ENCODE data around the gene ULBP1.
"Not testable (repeated sequence)": the region's sequence is repeated elsewhere in the genome, so short reads cannot be mapped to it uniquely, and the experiment has no call there.

The ULBP1 gene

DNA sequence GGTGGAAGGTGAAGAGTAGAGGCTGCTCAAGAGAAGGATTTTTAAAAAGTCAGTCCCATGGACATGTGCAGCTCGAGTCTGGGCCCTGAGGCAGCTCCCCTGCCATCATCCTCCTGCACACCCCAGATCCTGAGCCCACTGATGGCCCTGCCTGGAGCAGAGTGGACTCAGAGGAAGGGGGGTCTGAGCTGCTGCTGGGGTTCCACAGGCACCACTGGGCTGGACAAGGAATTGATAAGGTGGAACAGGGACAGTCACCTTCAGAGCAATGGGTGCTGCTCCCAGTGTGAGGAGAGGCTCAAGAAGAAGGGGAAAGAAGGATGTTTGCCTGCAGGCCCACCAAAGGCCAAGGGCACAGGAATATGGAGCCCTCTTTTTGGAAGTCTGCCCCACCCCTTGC, 15.7 kb upstream of the ULBP1 start:
- H3K36me3 ChIP-seq (replicated peaks), result no peaks in the 10 kb centered on the region
- no peaks in the 10 kb centered on the region for H3K9me3 ChIP-seq
- in situ Hi-C loops (cut with MboI; ENCODE audit: low sequenced_read_pairs), result loop anchor here (25.0 kb wide), 2 partner anchors 389 to 864 kb away; no protein-coding TSS in a partner anchor
- no peak for DNase-seq (ENCODE audit: low spot score in 2 of 2)
- H3K27me3 ChIP-seq (ENCODE audit: low read depth), result no peaks in the 10 kb centered on the region
- no peaks in the 10 kb centered on the region for H3K4me1 ChIP-seq
- no peak overlapping the region for H3K4me3 ChIP-seq

- Histone ChIP-seq H3K27me3 (ENCODE audit: low read depth) (no peaks in the 10 kb centered on the region), H3K9me3 (no peaks in the 10 kb centered on the region), H3K36me3 (replicated peaks) (no peaks in the 10 kb centered on the region), H3K4me1 (no peaks in the 10 kb centered on the region), H3K4me3 (no peak overlapping the region)
- DNase-seq (ENCODE audit: low spot score in 2 of 2), result no peak
- in situ Hi-C loops (cut with MboI; ENCODE audit: low sequenced_read_pairs), result loop anchor here (25.0 kb wide), 2 partner anchors 389 to 864 kb away; no protein-coding TSS in a partner anchor
These were observed 15.1 kb upstream of the ULBP1 start for GRCh38 chr6:149948616-149949015.

DNA sequence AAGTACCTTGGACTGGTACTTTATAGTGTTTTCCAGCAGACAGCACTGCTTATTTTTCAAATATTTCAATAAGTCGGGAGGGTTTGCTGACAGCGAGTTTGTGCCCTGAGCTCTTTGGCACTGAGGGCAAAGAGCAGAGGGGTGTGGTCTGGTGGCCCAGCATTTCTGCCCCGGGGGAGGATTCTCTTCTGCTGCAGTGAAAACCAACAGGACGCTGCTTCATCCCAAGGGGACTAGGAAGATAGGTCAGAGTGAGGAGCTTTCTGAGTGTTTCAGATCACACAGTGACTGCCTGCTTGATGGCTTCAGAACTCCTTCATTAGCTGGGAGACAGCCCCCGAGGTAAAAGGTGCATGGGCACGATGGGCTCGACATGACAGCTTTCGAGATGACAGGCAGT, 13.3 kb upstream of the ULBP1 start:
- Histone ChIP-seq H3K27me3 (ENCODE audit: low read depth) (no peaks in the 10 kb centered on the region), H3K36me3 (replicated peaks) (no peaks in the 10 kb centered on the region), H3K4me1 (no peaks in the 10 kb centered on the region)

GRCh38 chr6:149951096-149951495, 12.6 kb upstream of the ULBP1 start:
- H3K27me3 ChIP-seq (ENCODE audit: low read depth), result no peaks in the 10 kb centered on the region
- no peaks in the 10 kb centered on the region for H3K36me3 ChIP-seq (replicated peaks)
- in situ Hi-C loops (cut with MboI; ENCODE audit: low sequenced_read_pairs), result no loop called here
- H3K4me1 ChIP-seq, result no peaks in the 10 kb centered on the region
- H3K9me3 ChIP-seq, result no peaks in the 10 kb centered on the region
- DNase-seq (ENCODE audit: low spot score in 2 of 2), result no peak
- no peak overlapping the region for H3K4me3 ChIP-seq

More for the DNA sequence above, 13.3 kb upstream of the ULBP1 start:
- in situ Hi-C loops (cut with MboI; ENCODE audit: low sequenced_read_pairs), result no loop called here
- Histone ChIP-seq H3K9me3 (no peaks in the 10 kb centered on the region), H3K4me3 (no peak overlapping the region)
- no peak for DNase-seq (ENCODE audit: low spot score in 2 of 2)

- no peaks in the 10 kb centered on the region for H3K36me3 ChIP-seq (replicated peaks)
- in situ Hi-C loops (cut with MboI; ENCODE audit: low sequenced_read_pairs), result no loop called here
- no peak for DNase-seq (ENCODE audit: low spot score in 2 of 2)
- no peak overlapping the region for H3K4me3 ChIP-seq
- H3K9me3 ChIP-seq, result no peaks in the 10 kb centered on the region
- no peaks in the 10 kb centered on the region for H3K27me3 ChIP-seq (ENCODE audit: low read depth)
- H3K4me1 ChIP-seq, result no peaks in the 10 kb centered on the region
These were observed 12.1 kb upstream of the ULBP1 start for GRCh38 chr6:149951626-149952025.

DNA sequence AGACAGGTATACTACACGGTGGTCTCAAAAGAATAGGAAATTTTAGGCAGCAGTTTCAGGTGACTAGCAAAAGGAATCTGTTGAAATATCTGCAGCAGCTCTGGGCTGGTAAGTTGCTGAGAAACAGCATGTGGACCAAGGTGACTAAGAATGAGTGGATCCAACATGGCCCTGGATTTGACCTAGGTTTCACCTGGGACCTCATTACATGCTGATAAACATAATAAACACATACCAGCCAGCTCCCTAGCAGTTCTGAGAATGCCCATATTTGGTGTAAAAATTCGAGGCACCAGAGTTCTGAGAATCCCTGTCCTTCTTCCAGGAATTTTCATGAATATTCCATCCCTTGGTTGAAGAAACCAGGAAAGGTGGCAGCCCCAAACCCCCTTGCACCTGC, 10.4 kb upstream of the ULBP1 start:
- H3K9me3 ChIP-seq, H3K4me3 ChIP-seq: not testable (repeated sequence)

DNA sequence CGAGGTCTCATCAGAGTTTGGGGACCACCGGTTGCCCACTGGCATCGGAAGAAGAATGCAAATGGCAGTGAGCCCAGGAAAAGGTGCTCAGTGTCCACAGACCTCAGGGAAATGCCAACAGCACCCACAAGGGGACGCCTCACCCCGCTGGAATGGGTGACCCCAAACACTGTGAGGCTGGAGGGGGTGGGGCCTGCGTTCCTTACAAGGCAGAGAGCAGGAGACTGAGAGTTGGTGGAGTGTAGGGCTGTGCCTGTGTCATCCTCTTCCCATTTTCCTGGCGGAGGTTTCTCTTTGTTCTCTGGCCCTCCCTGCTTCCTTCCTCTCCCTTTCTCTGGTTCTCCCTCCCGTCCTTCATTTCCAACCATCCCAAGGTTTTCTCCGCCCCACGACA, 9.8 kb upstream of the ULBP1 start:
- in situ Hi-C loops (cut with MboI; ENCODE audit: low sequenced_read_pairs); H3K4me1 ChIP-seq; H3K4me3 ChIP-seq; H3K27me3 ChIP-seq (ENCODE audit: low read depth); H3K36me3 ChIP-seq (replicated peaks); H3K9me3 ChIP-seq; DNase-seq (ENCODE audit: low spot score in 2 of 2): not testable (repeated sequence)

More for the DNA sequence above, 10.4 kb upstream of the ULBP1 start:
- H3K36me3 ChIP-seq (replicated peaks); in situ Hi-C loops (cut with MboI; ENCODE audit: low sequenced_read_pairs); H3K4me1 ChIP-seq; H3K27me3 ChIP-seq (ENCODE audit: low read depth); DNase-seq (ENCODE audit: low spot score in 2 of 2): not testable (repeated sequence)

- H3K4me1 ChIP-seq; H3K36me3 ChIP-seq (replicated peaks); H3K27me3 ChIP-seq (ENCODE audit: low read depth); in situ Hi-C loops (cut with MboI; ENCODE audit: low sequenced_read_pairs); DNase-seq (ENCODE audit: low spot score in 2 of 2); H3K9me3 ChIP-seq; H3K4me3 ChIP-seq: not testable (repeated sequence)
These were observed 9.3 kb upstream of the ULBP1 start for GRCh38 chr6:149954328-149954983.

DNA sequence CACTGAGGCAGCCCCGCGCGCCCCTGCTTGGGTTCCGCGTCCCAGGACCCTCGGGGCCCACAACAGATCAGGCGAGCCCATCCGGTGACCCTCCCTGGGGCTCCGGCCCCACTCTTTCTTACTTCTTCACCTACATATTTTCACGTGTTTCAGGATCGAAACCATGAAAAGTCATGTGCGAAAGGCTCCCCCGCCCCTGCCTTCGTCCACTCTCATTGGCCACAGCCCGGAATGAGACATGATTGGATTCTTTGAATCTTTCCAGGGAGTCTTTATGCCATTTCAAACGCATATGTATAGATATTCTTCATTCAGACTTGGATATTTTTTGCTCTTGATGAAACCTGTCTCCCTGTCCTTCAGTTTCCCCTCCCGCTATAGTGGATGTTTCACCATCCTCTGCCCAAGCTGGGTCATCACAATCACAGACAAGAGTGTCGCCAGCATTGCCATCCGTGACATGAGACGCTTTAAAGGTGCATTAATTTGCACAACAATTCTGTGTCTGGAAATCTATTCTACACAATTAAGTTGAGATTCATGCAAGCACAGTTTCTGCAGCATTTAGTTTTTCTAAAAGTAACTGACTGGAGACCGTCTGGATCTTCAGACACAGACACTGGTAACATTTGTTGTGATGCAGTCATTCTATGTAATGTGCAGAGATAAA, 8.6 kb upstream of the ULBP1 start:
- H3K9me3 ChIP-seq; DNase-seq (ENCODE audit: low spot score in 2 of 2); H3K4me1 ChIP-seq; in situ Hi-C loops (cut with MboI; ENCODE audit: low sequenced_read_pairs); H3K36me3 ChIP-seq (replicated peaks); H3K27me3 ChIP-seq (ENCODE audit: low read depth); H3K4me3 ChIP-seq: not testable (repeated sequence)

- DNase-seq (ENCODE audit: low spot score in 2 of 2); in situ Hi-C loops (cut with MboI; ENCODE audit: low sequenced_read_pairs); H3K4me3 ChIP-seq; H3K4me1 ChIP-seq; H3K36me3 ChIP-seq (replicated peaks); H3K27me3 ChIP-seq (ENCODE audit: low read depth); H3K9me3 ChIP-seq: not testable (repeated sequence)
These were observed 8.0 kb upstream of the ULBP1 start for GRCh38 chr6:149955654-149956317.

DNA sequence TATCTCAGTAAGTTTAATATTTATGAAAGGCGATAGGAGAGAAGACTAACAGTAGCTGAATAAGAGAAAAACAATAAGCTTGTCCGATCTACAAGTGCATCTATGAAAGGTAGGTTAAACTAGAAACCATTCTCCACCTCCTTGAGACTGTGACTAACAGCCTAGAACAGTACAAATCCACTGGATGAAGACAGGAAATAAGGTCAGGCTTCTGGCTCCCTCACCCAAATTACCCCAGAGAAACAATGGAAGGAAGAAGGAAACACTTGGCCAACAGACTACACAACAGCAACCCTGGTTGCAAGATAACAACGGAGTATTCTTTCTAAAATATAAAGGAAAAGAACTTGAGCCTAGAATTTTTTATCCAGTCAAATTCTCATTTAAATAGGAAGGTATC, 5.6 kb upstream of the ULBP1 start:
- H3K36me3 ChIP-seq (replicated peaks); H3K4me3 ChIP-seq; H3K27me3 ChIP-seq (ENCODE audit: low read depth); DNase-seq (ENCODE audit: low spot score in 2 of 2); H3K9me3 ChIP-seq; H3K4me1 ChIP-seq; in situ Hi-C loops (cut with MboI; ENCODE audit: low sequenced_read_pairs): not testable (repeated sequence)

- DNase-seq (ENCODE audit: low spot score in 2 of 2); in situ Hi-C loops (cut with MboI; ENCODE audit: low sequenced_read_pairs); H3K27me3 ChIP-seq (ENCODE audit: low read depth): not testable (repeated sequence)
These were observed 3.9 kb upstream of the ULBP1 start for GRCh38 chr6:149959806-149960205.

DNA sequence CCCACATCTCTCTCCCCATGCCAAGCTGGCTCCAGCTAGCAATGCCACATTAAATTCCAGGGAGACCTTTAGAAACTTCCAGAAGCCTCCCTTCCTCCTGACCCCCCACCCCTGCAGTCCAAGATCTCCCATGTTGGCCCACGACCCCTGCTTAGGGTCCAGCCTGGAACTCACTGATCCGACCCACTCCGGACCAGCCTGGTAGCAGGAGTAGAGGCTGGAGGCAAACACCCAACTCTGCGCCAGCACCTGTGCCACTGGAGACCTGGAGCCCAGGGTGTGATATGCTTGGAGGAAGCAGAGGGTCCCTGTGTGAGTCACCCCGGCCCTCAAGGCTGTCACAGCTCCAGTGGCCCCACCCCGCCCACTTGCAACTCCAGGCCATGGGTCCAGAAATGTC, 3.3 kb upstream of the ULBP1 start:
- H3K27me3 ChIP-seq (ENCODE audit: low read depth), result peaks cover 8% of the 10 kb centered on the region; the same call in 1 of the 2 replicates
- DNase-seq (ENCODE audit: low spot score in 2 of 2), result no peak
- no peak overlapping the region for H3K4me3 ChIP-seq
- no peaks in the 10 kb centered on the region for H3K36me3 ChIP-seq (replicated peaks)
- in situ Hi-C loops (cut with MboI; ENCODE audit: low sequenced_read_pairs), result no loop called here
- no peaks in the 10 kb centered on the region for H3K9me3 ChIP-seq
- H3K4me1 ChIP-seq, result peaks cover 8% of the 10 kb centered on the region

More at GRCh38 chr6:149959806-149960205, 3.9 kb upstream of the ULBP1 start:
- H3K36me3 ChIP-seq (replicated peaks); H3K9me3 ChIP-seq; H3K4me1 ChIP-seq; H3K4me3 ChIP-seq: not testable (repeated sequence)

GRCh38 chr6:149961728-149962425, 1.9 kb upstream of the ULBP1 start:
- Histone ChIP-seq H3K4me3 (no peak overlapping the region), H3K27me3 (ENCODE audit: low read depth) (peaks cover 8% of the 10 kb centered on the region; the same call in 1 of the 2 replicates), H3K4me1 (peaks cover 9% of the 10 kb centered on the region), H3K36me3 (replicated peaks) (no peaks in the 10 kb centered on the region), H3K9me3 (no peaks in the 10 kb centered on the region)
- in situ Hi-C loops (cut with MboI; ENCODE audit: low sequenced_read_pairs), result no loop called here
- peak in 1 of 2 experiments; percentile 50 for DNase-seq (ENCODE audit: low spot score in 2 of 2)
